Transverse colon (tissue), 4 donors: ENCODE data around the gene SATB2. TPM values are rescaled to one million over a fixed set of nuclear protein-coding genes. Genes with fewer than 3 reads are reported as not detected.

ENCODE experiments used
- DNase-seq: peaks from one replicate; pipeline ENCODE4 v3.0.0-alpha.2; 2019
- H3K27ac ChIP-seq, 4 donors: fragments of 200-600 bp; sonication (generic); 2 replicates each; pipeline ENCODE4 v1.5.1; 2016 to 2018; ENCODE audit warnings: inconsistent platforms in 4 of 4
- H3K27me3 ChIP-seq: fragments of 200-600 bp; sonication (generic); 2 replicates; pipeline ENCODE4 v1.5.1; 2017; ENCODE audit warnings: inconsistent platforms
- H3K36me3 ChIP-seq, 4 donors: fragments of 200-600 bp; sonication (generic); 2 replicates each; pipeline ENCODE4 v1.5.1; 2017 to 2019; ENCODE audit warnings: inconsistent platforms in 4 of 4
- H3K4me1 ChIP-seq, 4 donors: fragments of 200-600 bp; sonication (generic); 2 replicates each; pipeline ENCODE4 v1.5.1; 2017 to 2020; ENCODE audit warnings: inconsistent platforms in 4 of 4
- H3K4me3 ChIP-seq, 4 donors: fragments of 200-600 bp; sonication (generic); 1 replicate in 1 of 4; 2 replicates in 3 of 4; pipeline versions ENCODE4 v1.5.1 to v1.6.1; 2017 to 2019; ENCODE audit warnings: inconsistent platforms in 4 of 4
- H3K9me3 ChIP-seq, 2 donors: fragments of 200-600 bp; sonication (generic); 2 replicates each; pipeline ENCODE4 v1.5.1; 2017 to 2019; ENCODE audit warnings: inconsistent platforms in 2 of 2
- CTCF ChIP-seq, 5 experiments: fragments of 200-600 bp in 3 of 5; fragments of 450-650 bp in 2 of 5; sonication (generic) in 3 of 5; IDR thresholded peaks; 1 replicate in 2 of 5; 2 replicates in 3 of 5; pipeline ENCODE4 v1.5.1; 2016 to 2017; ENCODE audit warnings: antibody characterized with exemption in 5 of 5, inconsistent platforms in 3 of 5, mild to moderate bottlenecking in 2 of 5, moderate library complexity in 1 of 5
- EP300 ChIP-seq: sonication (generic); formaldehyde crosslinking; IDR thresholded peaks from one replicate; pipeline ENCODE4 v1.6.1; 2017; ENCODE audit warnings: antibody characterized with exemption, low read depth
- POLR2A ChIP-seq: fragments of 450-650 bp; IDR thresholded peaks from one replicate; pipeline ENCODE4 v1.6.1; 2016; ENCODE audit warnings: antibody characterized with exemption, mild to moderate bottlenecking, moderate library complexity
- POLR2AphosphoS5 ChIP-seq, 3 donors: sonication (generic); formaldehyde crosslinking; IDR thresholded peaks; one replicate each; pipeline ENCODE4 v1.6.1; 2016; ENCODE audit warnings: antibody characterized with exemption in 3 of 3
- WGBS, 2 donors: methylation state at CpG; one replicate each; pipeline ENCODE4 v1.1.5; 2018; ENCODE audit warnings: low coverage in 1 of 2; 5-methylcytosine and 5-hydroxymethylcytosine counted together
- in situ Hi-C, 4 donors: fragments of 200-750 bp; cut with MboI; loops; one replicate each; pipeline versions ENCODE4 v1.15.0 to v1.15.1; 2017; ENCODE audit warnings: low sequenced_read_pairs in 3 of 4, low pct_ligation_motif_present in 1 of 4, low pct_unique_long_range_greater_than_20kb in 1 of 4
- intact Hi-C: fragments of 100-400 bp; cut with DNase I; formaldehyde crosslinking; loops from one replicate; pipeline ENCODE4 v1.15.1; 2023; ENCODE audit warnings: low total_unique reads
- total RNA-seq, 4 donors: library from RNA; depleted of rRNA; stranded (reverse); fragments of >200 nt; gene quantifications; one replicate each; pipeline ENCODE4 v1.1.0, GENCODE V29; 2016

Gene SATB2
- total RNA-seq, 4 donors from 2014 or later, result 289 to 316 (median 293) TPM

DNA sequence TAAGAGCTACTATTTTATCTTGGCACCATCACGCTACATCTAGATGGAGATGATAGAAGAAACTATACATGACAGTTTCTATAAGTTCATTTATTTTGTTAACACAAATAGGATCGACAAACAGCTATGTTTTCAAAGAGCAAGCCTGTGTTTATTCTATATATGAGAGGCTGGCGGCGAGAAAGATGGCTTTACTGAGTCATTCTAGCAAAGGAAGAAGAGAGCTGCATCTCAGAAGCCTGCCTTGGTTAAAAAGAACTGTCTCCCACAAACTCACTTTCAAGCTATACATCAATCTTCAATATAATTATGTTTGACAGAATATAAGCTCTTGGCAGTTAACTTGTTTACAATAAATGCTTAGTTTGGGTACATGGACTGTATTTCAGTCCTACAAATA is 13.0 kb downstream of the SATB2 start:
- H3K36me3 ChIP-seq, result no peaks in the 10 kb centered on the region
- H3K27ac ChIP-seq, result peak overlapping the region; percentile 4 to 65 (median 35)
- no peak for DNase-seq
- 33 to 39% methylated on average over 4 of the region's 4 CpGs for WGBS, 2 donors
- H3K4me1 ChIP-seq, result peaks cover 0 to 88% (median 38%) of the 10 kb centered on the region in 4 donors
- intact Hi-C loops, result no loop called here
- TF ChIP-seq EP300, result no peak
- TF ChIP-seq POLR2AphosphoS5 (IDR thresholded peaks at IDR 0.05), result no peak
- TF ChIP-seq POLR2A, result no peak
- TF ChIP-seq CTCF (IDR thresholded peaks at IDR 0.05), result no peak
- in situ Hi-C loops, result no loop called here
- H3K27me3 ChIP-seq, result peaks cover 9% of the 10 kb centered on the region
- no peaks in the 10 kb centered on the region for H3K9me3 ChIP-seq
- H3K4me3 ChIP-seq, result no peak overlapping the region

DNA sequence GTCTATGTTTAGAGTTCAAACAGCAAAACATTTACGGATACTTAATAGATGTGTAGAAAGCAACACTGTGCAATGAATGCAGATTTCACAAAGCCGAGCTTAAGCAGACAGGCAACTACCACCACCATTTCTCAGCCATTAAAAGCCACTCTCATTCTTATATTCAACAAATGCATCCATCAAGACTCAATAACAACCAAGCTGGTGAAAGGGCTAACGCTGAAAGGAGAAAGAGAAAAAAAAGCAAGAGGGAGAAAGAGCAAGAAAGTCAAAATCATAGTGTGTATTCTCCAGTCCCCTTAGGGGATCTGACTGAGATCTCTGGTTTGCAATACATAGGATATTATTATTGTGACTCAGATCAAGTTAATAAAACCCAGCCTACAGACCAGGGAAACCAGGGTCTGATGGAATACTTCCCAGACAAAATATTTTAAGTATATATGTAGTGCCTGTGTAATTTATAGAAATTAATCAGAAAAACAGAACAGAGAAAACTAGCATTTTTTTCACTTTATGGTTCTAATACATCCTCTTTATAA is 14.1 kb downstream of the SATB2 start:
- in situ Hi-C loops, result no loop called here
- WGBS, 2 donors, result 40 to 41% methylated on average over 3 of the region's 3 CpGs
- no peak overlapping the region for H3K4me3 ChIP-seq

DNA sequence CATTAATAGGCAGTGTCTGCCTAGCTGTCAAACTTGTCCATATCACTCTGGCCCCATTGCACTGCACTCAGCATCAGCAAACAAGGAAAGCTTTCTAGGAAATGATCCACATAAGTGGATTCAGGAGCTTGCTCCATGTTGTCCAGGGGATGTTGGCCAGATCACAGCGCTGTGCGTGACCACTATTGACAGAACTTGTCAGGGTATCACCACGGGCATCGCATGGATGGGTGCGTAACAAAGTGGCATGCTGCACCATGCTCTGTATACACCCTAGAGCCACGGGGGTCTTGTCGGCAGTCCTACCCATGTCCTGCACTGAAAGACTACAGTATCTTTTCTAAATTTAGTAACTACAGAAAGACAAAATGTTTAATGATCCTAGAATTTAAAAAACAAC is 15.6 kb downstream of the SATB2 start:
- in situ Hi-C loops, result no loop called here
- no peak for TF ChIP-seq POLR2AphosphoS5 (IDR thresholded peaks at IDR 0.05)
- no peak for TF ChIP-seq POLR2A
- TF ChIP-seq CTCF (IDR thresholded peaks at IDR 0.05), result no peak
- no peak for TF ChIP-seq EP300
- H3K4me3 ChIP-seq, result no peak overlapping the region
- H3K9me3 ChIP-seq, result no peaks in the 10 kb centered on the region
- H3K36me3 ChIP-seq, result no peaks in the 10 kb centered on the region
- DNase-seq, result no peak
- 57% methylated on average over 7 of the region's 7 CpGs; no CpG with 5 or more reads in 1 of the 2 donors for WGBS, 2 donors
- peak overlapping the region; percentile 28 to 65 (median 44) for H3K27ac ChIP-seq
- peaks cover 0 to 89% (median 30%) of the 10 kb centered on the region in 4 donors for H3K4me1 ChIP-seq
- no peaks in the 10 kb centered on the region for H3K27me3 ChIP-seq
- intact Hi-C loops, result no loop called here

More for the DNA sequence above, 14.1 kb downstream of the SATB2 start:
- Histone ChIP-seq H3K27ac (peak overlapping the region in 3 of 4 donors; percentile 12 to 65 (median 23)), H3K27me3 (peaks cover 6% of the 10 kb centered on the region), H3K4me1 (peaks cover 0 to 87% (median 32%) of the 10 kb centered on the region in 4 donors), H3K9me3 (no peaks in the 10 kb centered on the region), H3K36me3 (no peaks in the 10 kb centered on the region)
- TF ChIP-seq POLR2AphosphoS5 (IDR thresholded peaks at IDR 0.05) (no peak), CTCF (IDR thresholded peaks at IDR 0.05) (no peak), EP300 (no peak), POLR2A (no peak)
- DNase-seq, result no peak
- intact Hi-C loops, result no loop called here

- peak; percentile 61 for DNase-seq
- Histone ChIP-seq H3K36me3 (no peaks in the 10 kb centered on the region), H3K27me3 (no peaks in the 10 kb centered on the region), H3K4me3 (no peak overlapping the region), H3K27ac (peak overlapping the region; percentile 28 to 65 (median 44)), H3K4me1 (peaks cover 0 to 89% (median 29%) of the 10 kb centered on the region in 4 donors), H3K9me3 (no peaks in the 10 kb centered on the region)
- in situ Hi-C loops, result no loop called here
- 46 to 56% methylated on average over 3 to 4 of the region's 4 CpGs for WGBS, 2 donors
- intact Hi-C loops, result no loop called here
- no peak for TF ChIP-seq POLR2AphosphoS5 (IDR thresholded peaks at IDR 0.05)
- no peak for TF ChIP-seq CTCF (IDR thresholded peaks at IDR 0.05)
- TF ChIP-seq POLR2A, result no peak
- no peak for TF ChIP-seq EP300
Observed at GRCh38 chr2:199441759-199442158, 16.0 kb downstream of the SATB2 start.
